GM18526 (cell line): ENCODE results near the gene MED31.

Experiments used
- POLR2A ChIP-seq: IDR thresholded peaks from 3 replicates; pipeline ENCODE4 v1.6.1; 2011; ENCODE audit not compliant: insufficient read length; ENCODE audit errors: extremely low read depth

Gene MED31

DNA sequence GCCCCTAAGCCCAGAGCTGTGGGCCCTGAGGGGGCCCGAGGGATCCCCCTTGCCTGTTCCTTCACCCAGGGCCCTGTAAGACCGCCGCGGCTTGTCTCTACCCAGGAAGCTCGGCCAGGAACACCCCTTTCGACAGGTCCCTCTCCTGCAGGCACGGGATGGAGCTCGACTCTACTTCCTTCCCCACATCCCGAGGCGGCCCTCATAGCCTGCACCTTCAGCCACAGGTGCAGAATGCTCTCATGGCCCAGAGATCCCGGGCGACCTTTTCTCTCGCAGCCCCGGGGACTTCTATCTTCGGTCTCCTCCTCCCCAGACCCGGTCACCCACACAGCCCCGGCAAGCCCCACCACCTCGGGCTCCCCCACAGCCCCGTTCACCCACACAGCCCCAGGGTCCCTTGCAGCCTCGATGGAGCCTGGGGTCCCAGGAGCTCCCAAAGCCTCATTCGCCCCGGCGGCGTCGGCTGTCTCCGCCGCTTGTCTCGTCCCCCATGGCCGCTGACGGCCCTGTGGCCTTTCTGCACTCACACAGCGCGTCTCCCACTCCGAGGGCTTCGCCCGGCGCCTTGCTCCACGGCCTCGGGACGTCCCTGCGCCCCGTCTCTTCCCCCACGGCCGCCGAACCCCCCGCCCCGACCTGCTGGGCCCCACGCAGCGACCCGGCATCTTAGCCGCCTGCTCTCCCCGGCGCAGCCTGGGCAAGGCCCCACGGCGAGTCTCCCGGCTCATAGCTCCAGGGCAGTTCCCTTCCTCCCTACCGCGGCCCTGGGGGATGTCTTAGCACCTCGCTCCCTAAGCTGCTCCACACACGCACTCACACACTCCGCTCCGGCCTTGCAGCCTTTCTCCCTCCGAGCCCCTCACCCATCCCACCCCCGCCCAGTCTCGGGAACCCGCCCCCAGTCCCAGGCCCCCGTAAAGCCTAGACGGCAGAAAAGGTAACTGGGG lies 11.5 kb downstream of the MED31 start:
- no peak for TF ChIP-seq POLR2A

DNA sequence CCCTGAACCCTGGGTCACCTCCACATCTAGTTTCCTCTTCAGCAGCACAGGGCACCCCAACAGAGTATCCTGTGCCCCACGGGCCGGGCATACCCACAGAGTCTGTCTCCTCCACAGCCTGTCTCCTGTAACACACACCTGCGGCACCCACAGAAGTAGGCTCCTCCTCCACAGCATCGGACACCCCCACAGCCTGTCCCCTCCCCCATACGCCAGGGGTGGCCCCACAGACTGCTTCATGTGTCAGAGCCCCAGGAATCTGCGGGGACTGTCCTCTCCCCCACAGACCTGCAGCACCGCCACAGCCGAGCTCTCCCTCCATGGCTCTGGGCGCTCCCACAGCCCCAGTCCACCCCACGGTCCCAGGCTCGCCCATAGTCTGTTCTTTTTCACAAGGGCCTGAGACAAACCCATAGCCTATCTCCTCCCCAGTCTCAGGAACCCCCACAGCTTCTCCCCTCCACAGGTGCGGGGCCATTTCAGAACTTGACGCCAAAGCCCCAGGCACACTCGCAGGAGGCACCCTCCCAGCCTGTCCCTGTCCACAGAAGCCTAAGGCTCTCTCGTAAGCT lies 12.3 kb downstream of the MED31 start:
- no peak for TF ChIP-seq POLR2A

DNA sequence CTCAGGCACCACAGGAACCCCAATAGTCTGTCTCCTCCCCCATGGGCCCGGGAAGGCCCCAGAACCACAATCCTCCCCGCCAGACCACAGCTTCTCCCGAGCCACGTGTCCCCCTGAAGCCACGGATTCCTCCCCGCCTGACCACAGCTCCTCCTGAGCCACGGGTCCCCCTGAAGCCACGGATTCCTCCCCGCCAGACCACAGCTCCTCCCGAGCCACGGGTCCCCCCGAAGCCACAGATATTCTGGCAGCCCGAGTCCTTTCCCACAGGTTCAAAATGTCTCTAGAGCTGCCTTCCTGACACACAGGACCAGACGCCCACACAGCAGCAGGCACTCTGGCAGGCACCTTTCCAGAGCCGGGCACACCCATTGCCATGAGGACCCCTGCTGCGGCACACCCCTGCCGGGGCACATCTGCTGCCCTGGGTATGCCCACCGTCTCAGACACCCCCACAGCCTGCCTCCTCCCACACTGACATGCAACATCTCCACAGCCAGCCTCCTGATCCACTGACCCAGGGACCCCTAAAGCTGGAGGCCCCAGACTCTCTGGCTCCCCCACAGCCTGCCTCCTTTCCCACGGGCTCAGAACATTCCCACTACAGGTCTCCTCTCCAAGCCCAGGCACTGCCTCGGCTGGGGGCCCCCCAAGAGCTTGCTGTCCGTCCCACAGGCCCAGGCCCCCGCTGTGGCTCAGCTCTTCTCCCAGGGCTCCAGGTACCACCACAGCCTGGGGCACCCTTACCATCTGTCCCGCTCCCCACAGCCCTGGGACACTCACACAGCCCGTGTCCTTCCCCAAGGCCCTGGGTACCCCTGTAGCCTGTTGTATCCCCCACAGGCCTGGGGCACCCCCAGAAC lies 13.1 kb downstream of the MED31 start:
- no peak for TF ChIP-seq POLR2A

DNA sequence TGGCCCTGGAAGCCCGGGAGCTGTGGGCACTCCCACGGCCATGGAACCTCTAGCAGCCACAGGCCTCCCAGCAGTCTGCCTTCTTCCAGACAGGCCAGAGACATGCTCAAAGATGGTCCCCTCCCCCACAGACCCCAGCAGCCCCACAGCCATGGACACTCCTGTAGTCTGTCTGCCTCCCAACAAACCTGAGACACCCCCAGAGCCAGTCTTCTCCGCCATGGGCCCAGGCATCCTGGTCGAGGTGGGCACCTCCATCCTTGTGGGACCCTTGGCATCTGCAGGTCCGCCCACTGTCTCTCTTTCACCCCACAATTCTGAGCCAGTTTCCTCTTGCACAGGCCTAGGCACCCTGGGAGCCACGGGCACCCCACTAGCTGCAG lies 14.0 kb downstream of the MED31 start:
- TF ChIP-seq POLR2A, result no peak

DNA sequence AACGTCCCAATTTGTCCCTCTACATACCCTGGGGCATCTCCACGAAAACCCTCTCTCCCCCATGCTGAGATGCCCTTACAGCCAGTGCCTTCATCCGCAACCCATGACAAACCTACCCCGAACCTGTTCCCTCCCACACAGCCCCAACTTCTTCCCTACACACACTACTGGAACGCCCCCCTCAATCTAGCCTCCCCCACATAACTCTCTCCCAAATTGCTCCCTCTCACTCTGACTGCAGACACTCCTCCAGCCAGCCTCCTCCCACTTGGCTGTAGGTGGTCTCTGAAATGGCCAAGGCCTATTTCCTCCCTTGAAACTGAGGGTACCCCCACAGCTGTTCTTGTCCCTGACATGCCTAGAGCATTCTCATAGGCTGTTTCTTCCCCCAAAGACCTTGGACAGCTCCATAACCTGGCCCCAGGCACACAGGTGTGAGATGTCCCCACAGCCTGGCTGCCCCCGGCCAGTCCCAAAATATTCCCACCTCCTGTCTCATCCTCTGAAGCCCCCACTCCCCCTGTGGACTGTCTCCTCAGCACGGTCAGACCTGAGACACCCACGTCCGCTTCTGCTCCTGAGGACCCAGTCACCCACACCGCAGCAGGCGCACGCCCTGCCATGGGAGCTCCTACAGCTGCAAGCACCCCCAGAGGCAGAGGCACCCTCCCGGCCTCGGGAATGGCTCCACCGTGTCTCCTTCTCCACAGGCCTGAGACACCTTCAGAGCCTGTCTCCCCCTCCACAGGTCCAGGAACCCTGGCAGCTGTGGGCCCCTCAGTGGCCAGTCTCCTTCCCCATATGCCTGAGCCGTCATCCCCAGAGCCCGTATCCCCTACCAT lies 14.6 kb downstream of the MED31 start:
- TF ChIP-seq POLR2A, result no peak

DNA sequence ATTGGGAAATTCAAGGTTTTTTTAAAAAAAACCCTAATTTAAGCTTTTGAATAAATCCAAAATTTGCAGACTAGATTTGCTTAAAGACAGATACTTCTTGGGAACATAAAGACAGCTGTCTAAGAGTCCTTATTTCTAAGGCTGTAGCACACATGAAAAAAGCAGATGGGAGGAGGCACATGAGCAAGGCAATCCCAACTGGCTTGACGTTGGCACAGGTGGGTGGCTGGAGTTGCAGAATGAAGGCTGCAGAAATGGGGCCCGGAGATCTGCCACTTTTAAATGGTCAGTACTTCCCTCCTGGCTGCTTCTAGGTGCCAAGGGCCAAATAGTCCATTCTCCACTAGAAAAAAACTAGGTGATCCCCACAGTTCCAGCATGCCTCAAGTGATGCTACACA lies 15.3 kb downstream of the MED31 start:
- no peak for TF ChIP-seq POLR2A

DNA sequence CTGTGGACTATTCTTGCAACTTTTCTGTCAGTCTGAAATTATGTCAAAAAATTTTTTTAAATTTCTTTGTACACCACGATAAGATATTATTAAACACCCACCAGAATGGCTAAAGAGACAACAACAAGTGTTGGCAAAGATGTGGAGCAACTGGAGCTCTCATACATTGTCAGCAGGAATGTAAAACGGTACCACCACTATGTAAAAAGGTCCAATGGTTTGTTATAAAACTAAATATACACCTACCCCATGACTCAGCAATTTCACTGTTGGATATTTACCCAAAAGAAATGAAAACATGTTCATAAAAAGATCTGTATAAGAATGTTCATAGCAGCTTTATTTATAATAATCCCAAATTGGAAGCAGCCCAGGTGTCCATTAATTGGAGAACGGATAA lies 18.1 kb downstream of the MED31 start:
- no peak for TF ChIP-seq POLR2A

DNA sequence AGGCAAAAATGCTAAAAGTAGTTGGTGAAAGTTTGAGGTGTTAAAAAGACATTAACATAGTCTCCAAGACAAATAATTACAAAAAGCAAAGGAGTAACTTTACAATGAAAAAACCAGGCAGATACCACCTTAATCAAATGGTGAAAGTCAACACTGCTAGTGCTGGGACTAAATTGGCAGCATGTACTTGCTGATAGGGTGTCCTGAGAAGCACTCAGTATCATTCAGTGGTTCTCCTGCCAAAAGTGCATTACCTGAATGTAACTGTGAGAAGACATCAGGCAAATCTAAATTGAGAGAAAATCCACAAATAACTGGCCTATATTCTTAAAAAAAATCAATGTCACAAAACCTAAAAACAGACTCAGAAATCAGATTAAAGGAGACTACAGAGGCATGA lies 18.9 kb downstream of the MED31 start:
- TF ChIP-seq POLR2A, result no peak

DNA sequence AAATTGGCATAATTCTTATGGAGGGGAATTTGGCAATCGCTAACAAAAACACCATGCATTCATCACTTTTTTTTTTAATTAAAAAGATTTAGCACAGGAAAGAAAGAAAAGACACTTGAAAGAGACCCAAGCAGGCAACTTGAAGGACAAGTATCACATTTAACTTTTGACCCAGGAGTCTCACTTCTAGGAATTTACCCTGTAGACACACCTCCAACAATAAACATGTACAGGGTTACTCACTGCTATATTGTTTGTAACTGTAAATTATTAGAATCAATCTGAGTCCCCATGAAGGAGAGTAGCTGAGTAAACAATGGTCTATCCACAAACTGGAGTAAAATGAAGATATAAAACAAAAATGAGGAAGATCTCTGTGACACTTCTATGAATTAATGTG lies 21.0 kb downstream of the MED31 start:
- no peak for TF ChIP-seq POLR2A

DNA sequence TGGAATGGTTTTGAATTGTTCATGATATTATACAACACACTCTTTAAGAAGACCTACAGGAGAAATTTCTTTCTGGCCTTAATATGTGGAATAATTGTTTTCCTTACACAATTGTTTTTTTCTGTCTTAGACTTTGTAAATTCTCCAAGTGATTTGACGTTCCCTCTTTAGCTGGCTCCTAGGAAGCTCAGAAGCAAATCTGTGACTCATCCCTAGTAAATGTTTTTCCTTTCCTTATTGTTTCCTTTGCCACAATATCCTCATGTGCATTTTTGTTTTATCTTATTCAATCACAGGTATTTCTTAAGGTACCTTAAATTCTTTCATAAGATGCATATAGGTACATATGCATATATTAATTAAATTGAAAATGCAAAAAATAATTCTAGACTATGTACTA lies 24.4 kb downstream of the MED31 start:
- TF ChIP-seq POLR2A, result no peak

DNA sequence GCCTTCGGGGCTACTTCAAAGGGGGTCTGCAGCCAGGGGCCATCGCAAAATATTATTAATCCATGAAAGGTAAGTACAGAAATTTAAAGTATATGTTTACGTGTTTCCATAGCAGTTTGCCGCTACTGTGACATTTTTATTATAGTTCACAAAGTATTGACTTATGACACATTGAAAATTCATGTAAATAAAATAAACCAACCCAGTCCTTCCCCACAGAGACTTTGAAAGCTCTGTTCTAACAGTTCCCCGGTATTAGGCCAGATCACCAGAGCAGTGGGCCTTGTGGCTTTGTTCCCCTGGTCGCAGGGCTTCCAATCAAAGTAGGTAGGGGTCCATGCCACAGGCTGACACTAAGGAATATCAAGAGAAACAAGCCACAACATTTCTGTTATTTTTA lies 24.8 kb downstream of the MED31 start:
- no peak for TF ChIP-seq POLR2A

DNA sequence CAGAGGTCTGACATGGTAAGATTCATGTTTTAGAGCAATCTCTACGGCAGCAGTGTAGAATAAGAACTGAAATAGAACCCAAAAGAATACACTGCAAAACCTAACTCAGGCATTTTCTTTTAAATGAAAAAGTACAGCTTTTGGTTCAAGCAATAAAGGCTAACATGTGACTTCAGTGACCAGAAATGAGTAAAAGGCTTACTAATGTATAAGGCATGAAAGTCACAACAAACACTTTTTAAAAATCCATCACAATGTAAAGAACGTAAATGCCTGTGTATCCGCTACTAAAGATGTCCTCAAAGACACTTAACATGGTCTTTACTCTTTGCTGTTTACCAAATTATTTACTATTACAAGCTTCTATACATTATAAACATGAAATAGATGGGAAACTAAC lies 27.5 kb downstream of the MED31 start:
- TF ChIP-seq POLR2A, result no peak

DNA sequence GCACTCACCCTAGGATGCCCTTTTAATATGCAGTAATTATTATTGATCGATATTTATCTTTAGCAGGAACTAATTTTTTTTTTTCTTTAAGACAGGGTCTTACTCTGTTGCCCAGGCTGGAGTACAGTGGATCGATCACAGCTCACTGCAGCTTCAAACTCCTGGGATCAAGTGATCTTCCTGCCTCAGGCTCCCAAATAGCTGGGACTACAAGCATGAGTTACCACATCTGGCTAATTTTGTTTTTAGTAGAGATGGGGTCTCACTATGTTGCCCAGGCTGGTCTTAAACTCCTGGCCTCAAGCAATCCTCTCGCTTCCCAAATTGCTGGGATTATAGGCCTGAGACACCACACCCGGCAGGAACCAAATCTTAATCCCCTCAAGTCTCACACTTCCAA lies 40.2 kb downstream of the MED31 start:
- no peak for TF ChIP-seq POLR2A

DNA sequence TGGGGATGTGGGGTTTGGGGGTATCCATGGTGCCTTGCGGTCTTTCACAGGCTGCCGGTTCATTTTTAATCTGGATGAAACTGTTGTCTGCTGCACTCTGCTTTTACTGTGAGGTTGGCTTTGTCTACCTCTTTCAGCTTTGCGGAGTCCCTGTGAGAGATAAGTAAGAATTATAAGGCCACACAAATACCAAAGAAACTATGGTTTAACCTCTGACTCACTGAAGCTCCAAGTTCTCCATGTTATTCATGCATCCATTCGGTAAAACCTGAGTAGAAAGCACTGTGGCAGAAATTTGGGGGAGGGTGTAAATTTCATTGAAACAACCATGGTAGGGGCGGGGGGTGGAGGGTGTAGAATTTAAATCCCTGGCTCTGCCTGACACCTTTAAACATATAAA lies 41.4 kb downstream of the MED31 start:
- TF ChIP-seq POLR2A, result no peak

DNA sequence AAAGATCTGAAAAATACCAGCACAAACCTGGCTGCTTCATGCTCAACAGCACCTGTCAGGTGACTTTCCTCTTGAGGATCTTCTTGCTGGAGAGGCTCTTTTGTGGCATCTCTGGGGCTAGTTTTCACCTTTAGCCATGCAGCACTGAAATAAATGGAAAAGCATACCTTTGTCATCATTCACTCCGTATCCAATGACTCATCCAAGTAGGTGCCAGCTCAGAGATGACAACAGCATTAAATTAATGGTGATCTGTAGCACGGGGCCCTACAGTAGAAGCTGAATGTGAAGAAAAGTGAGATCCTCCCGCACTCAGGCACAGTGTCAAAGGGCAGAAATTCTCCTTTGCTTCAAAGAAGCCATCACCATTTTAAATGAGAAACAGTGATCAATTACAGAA lies 43.1 kb downstream of the MED31 start:
- TF ChIP-seq POLR2A, result no peak

DNA sequence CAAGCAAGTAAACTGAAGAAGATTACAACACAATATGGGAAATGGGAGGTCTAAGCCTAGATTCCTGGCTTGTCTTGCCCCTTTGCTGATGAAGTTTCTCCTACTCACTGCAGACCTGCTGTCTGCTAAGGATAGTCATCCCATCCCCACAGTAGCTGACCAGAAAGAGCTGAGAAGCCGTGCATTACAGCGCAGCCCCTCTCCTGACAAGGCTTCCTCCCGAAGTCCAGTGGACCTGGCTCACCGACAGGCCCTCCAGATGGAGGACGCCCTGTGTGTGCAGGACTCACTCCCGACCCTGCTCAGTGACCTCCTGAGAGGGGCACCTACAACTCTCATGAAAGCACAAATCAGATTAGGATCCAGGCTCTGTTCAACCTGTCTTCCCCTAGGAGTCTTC lies 46.3 kb downstream of the MED31 start:
- no peak for TF ChIP-seq POLR2A
